GM23338 (cell line): Measurements from ENCODE around the gene NDUFAF8. TPM values are rescaled to one million over a fixed set of nuclear protein-coding genes. Genes with fewer than 3 reads are reported as not detected.

ENCODE experiments used
- ATAC-seq: fragments of 200-7000 bp; cut with Tn5 transposase; 3 replicates; pipeline ENCODE4 v1.9.1; 2020
- DNase-seq: peaks from one replicate; pipeline ENCODE4 v3.0.0-alpha.2; 2015; ENCODE audit warnings: low spot score
- H2AFZ ChIP-seq: fragments of 200-600 bp; sonication (generic); 2 replicates; pipeline ENCODE4 v1.8.0; 2016; ENCODE audit warnings: antibody characterized with exemption, mild to moderate bottlenecking, moderate library complexity
- H3F3A ChIP-seq: fragments of 200-600 bp; sonication (generic); replicated peaks from 2 replicates; pipeline ENCODE4 v1.8.0; 2017; ENCODE audit warnings: antibody characterized with exemption, mixed run types, low read depth
- H3K27ac ChIP-seq: fragments of 200-600 bp; sonication (generic); 2 replicates; pipeline ENCODE4 v1.6.1; 2016; ENCODE audit warnings: low read depth
- H3K27me3 ChIP-seq: fragments of 200-600 bp; sonication (generic); 2 replicates; pipeline ENCODE4 v1.8.0; 2016; ENCODE audit warnings: mild to moderate bottlenecking, mixed run types, moderate library complexity; ENCODE audit not compliant: insufficient read depth
- H3K36me3 ChIP-seq: fragments of 200-600 bp; sonication (generic); 2 replicates; pipeline ENCODE4 v1.8.0; 2016; ENCODE audit warnings: mild to moderate bottlenecking; ENCODE audit not compliant: insufficient read depth
- H3K4me1 ChIP-seq: fragments of 200-600 bp; sonication (generic); 2 replicates; pipeline ENCODE4 v1.8.0; 2016; ENCODE audit warnings: mild to moderate bottlenecking, moderate library complexity; ENCODE audit not compliant: insufficient read depth
- H3K4me2 ChIP-seq: fragments of 200-600 bp; sonication (generic); 2 replicates; pipeline ENCODE4 v1.7.1; 2017; ENCODE audit warnings: mixed run types
- H3K4me3 ChIP-seq: fragments of 200-600 bp; sonication (generic); 2 replicates; pipeline ENCODE4 v1.6.1; 2016; ENCODE audit warnings: mixed run types
- H3K79me2 ChIP-seq: fragments of 200-600 bp; sonication (generic); replicated peaks from 2 replicates; pipeline ENCODE4 v1.8.0; 2017; ENCODE audit warnings: mild to moderate bottlenecking; ENCODE audit not compliant: insufficient read depth
- H3K9me2 ChIP-seq: fragments of 200-600 bp; sonication (generic); 2 replicates; pipeline ENCODE4 v1.8.0; 2017; ENCODE audit not compliant: insufficient read depth
- H4K20me1 ChIP-seq: fragments of 200-600 bp; sonication (generic); replicated peaks from 2 replicates; pipeline ENCODE4 v1.8.0; 2017; ENCODE audit warnings: mild to moderate bottlenecking; ENCODE audit not compliant: insufficient read depth
- H3K27ac Mint-ChIP-seq: 2 replicates; pipeline ENCODE4 v1.8.0; 2020; ENCODE audit warnings: inconsistent platforms, mild to moderate bottlenecking, moderate library complexity, mixed read lengths
- H3K27me3 Mint-ChIP-seq: 3 replicates; pipeline ENCODE4 v1.8.0; 2022; ENCODE audit warnings: low read depth, mild to moderate bottlenecking, moderate library complexity, mixed read lengths, inconsistent platforms; ENCODE audit not compliant: insufficient read depth, poor library complexity
- H3K36me3 Mint-ChIP-seq: 3 replicates; pipeline ENCODE4 v1.8.0; 2021; ENCODE audit warnings: low read depth, mild to moderate bottlenecking, inconsistent platforms, moderate library complexity, mixed read lengths
- H3K4me1 Mint-ChIP-seq: 3 replicates; pipeline ENCODE4 v1.8.0; 2020; ENCODE audit warnings: mild to moderate bottlenecking, inconsistent platforms, mixed read lengths
- H3K4me3 Mint-ChIP-seq: 3 replicates; pipeline ENCODE4 v1.8.0; 2021; ENCODE audit warnings: moderate library complexity, mild to moderate bottlenecking, inconsistent platforms, mixed read lengths
- H3K9me3 Mint-ChIP-seq: 3 replicates; pipeline ENCODE4 v1.8.0; 2020; ENCODE audit warnings: moderate library complexity, mild to moderate bottlenecking, inconsistent platforms, mixed read lengths
- EZH2 ChIP-seq: fragments of 200-600 bp; sonication (generic); IDR thresholded peaks from one replicate; pipeline ENCODE4 v1.8.0; 2017; ENCODE audit warnings: antibody characterized with exemption, mild to moderate bottlenecking, low read depth; ENCODE audit not compliant: unreplicated experiment
- JUNB ChIP-seq: IDR thresholded peaks from one replicate; pipeline ENCODE4 v1.6.1; 2016; ENCODE audit warnings: antibody characterized with exemption; ENCODE audit not compliant: unreplicated experiment
- NANOG ChIP-seq: IDR thresholded peaks from 2 replicates; pipeline ENCODE4 v1.6.1; 2016; ENCODE audit warnings: antibody characterized with exemption, borderline replicate concordance
- POLR2AphosphoS5 ChIP-seq: IDR thresholded peaks from 2 replicates; pipeline ENCODE4 v1.6.1; 2016; ENCODE audit warnings: antibody characterized with exemption, low read depth
- polyA plus RNA-seq: library from polyadenylated mRNA; unstranded; fragments of >200 nt; fragmentation: Nextera tagmentation; extraction: Ambion mirVana; gene quantifications from 2 replicates; pipeline ENCODE4 v1.2.1, GENCODE V29; 2016
- total RNA-seq: library from RNA; depleted of rRNA; stranded (reverse); fragments of >200 nt; shearing (Covaris generic); gene quantifications from 2 replicates; pipeline ENCODE4 v1.2.3, GENCODE V29; 2014
- TF ChIP-seq, protein P1 (sequence below), 2 experiments: fragments of 200-600 bp in 1 of 2; sonication (generic) in 1 of 2; conservative IDR thresholded peaks; 2 replicates each; pipeline versions ENCODE4 v1.5.1 to v1.6.1; 2016 to 2017; ENCODE audit warnings: antibody characterized with exemption in 2 of 2, low read depth in 2 of 2, mild to moderate bottlenecking in 2 of 2, moderate library complexity in 1 of 2
- TF ChIP-seq, protein P2 (sequence below): IDR thresholded peaks from one replicate; pipeline ENCODE4 v1.6.1; 2018; ENCODE audit warnings: antibody characterized with exemption; ENCODE audit not compliant: unreplicated experiment
- TF ChIP-seq, protein P3 (sequence below): IDR thresholded peaks from 2 replicates; pipeline ENCODE4 v1.6.1; 2016; ENCODE audit warnings: antibody characterized with exemption

NDUFAF8 gene
- total and polyA plus RNA-seq, 2 experiments from 2014 or later, result 21.5 to 156 TPM

DNA sequence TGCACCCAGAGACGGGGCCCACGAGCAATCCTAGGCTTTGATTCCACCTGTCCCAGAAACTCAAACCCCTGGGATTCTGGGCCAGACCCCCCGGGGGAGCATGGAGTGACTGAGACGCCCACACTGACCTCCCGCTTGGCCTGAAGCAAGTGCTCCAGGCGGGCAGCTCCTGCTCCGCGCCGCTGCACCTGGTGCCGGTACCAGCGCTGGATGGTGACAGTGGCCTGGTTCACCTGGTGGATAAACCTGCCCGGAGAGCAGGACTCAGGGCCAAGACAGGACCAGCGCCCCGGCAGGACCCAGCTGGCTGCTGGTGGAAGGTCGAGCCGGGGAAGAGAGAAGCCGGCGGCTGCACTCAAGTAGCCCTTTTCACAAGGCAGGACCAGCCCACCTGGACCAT, 38.9 kb upstream of the NDUFAF8 start (continued):
- TF ChIP-seq, protein P1, sequence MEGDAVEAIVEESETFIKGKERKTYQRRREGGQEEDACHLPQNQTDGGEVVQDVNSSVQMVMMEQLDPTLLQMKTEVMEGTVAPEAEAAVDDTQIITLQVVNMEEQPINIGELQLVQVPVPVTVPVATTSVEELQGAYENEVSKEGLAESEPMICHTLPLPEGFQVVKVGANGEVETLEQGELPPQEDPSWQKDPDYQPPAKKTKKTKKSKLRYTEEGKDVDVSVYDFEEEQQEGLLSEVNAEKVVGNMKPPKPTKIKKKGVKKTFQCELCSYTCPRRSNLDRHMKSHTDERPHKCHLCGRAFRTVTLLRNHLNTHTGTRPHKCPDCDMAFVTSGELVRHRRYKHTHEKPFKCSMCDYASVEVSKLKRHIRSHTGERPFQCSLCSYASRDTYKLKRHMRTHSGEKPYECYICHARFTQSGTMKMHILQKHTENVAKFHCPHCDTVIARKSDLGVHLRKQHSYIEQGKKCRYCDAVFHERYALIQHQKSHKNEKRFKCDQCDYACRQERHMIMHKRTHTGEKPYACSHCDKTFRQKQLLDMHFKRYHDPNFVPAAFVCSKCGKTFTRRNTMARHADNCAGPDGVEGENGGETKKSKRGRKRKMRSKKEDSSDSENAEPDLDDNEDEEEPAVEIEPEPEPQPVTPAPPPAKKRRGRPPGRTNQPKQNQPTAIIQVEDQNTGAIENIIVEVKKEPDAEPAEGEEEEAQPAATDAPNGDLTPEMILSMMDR (conservative IDR thresholded peaks at IDR 0.05; ENCODE audit: low read depth in 2 of 2), result no peak
- TF ChIP-seq POLR2AphosphoS5, result no peak
- TF ChIP-seq, protein P2, sequence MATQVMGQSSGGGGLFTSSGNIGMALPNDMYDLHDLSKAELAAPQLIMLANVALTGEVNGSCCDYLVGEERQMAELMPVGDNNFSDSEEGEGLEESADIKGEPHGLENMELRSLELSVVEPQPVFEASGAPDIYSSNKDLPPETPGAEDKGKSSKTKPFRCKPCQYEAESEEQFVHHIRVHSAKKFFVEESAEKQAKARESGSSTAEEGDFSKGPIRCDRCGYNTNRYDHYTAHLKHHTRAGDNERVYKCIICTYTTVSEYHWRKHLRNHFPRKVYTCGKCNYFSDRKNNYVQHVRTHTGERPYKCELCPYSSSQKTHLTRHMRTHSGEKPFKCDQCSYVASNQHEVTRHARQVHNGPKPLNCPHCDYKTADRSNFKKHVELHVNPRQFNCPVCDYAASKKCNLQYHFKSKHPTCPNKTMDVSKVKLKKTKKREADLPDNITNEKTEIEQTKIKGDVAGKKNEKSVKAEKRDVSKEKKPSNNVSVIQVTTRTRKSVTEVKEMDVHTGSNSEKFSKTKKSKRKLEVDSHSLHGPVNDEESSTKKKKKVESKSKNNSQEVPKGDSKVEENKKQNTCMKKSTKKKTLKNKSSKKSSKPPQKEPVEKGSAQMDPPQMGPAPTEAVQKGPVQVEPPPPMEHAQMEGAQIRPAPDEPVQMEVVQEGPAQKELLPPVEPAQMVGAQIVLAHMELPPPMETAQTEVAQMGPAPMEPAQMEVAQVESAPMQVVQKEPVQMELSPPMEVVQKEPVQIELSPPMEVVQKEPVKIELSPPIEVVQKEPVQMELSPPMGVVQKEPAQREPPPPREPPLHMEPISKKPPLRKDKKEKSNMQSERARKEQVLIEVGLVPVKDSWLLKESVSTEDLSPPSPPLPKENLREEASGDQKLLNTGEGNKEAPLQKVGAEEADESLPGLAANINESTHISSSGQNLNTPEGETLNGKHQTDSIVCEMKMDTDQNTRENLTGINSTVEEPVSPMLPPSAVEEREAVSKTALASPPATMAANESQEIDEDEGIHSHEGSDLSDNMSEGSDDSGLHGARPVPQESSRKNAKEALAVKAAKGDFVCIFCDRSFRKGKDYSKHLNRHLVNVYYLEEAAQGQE, result no peak
- TF ChIP-seq NANOG, result no peak
- no peak for TF ChIP-seq JUNB
- TF ChIP-seq, protein P3, sequence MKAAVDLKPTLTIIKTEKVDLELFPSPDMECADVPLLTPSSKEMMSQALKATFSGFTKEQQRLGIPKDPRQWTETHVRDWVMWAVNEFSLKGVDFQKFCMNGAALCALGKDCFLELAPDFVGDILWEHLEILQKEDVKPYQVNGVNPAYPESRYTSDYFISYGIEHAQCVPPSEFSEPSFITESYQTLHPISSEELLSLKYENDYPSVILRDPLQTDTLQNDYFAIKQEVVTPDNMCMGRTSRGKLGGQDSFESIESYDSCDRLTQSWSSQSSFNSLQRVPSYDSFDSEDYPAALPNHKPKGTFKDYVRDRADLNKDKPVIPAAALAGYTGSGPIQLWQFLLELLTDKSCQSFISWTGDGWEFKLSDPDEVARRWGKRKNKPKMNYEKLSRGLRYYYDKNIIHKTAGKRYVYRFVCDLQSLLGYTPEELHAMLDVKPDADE, result no peak
- TF ChIP-seq EZH2, result no peak

DNA sequence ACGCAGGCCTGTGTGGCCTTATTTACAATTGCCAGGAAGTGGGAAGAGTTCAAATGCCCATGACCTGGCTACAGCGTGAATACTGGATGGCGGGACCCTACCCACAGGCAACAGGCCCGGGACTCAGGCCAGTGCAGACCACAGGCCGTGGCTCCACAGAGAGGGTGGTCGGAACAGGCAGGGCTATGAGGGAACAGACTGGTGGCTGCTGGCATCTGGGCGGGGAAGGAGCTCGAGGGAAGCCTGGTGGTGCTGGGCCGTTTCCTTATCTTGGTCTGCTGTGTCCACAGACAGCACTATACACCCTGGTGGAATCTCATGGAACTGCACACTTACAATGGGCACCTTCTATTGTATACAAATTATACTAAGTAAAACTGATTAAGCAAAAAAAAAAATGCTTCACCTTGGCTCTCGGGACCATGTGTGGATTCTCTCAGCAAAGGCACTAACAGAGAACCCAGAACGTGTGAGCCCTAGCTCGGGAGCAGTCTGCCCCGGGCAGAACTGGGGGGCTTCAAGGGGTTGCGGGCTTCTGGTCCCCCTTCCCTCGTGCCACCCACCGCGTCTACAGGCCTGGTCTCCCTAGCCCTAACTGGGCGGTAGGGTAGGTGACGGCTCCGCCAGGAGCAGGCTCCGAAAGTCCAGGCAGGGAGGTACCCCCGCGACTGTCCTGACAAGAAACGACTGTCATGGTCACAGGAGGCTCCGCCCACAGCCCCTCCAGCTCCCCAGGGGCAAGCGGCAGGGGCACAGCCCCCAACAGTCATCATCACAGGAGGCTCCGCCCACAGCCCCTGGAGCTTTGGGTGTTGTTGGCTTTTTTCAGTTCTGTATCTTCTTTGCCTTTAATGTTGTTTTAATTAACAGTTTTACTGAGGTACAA, 38.2 kb upstream of the NDUFAF8 start:
- H4K20me1 ChIP-seq, result no peaks in the 10 kb centered on the region
- no peak overlapping the region for H2AFZ ChIP-seq
- H3K27ac Mint-ChIP-seq, result no peak overlapping the region
- H3K36me3 ChIP-seq, result no peaks in the 10 kb centered on the region; the same call in 1 of the 2 replicates
- no peak overlapping the region for H3K4me3 Mint-ChIP-seq
- no peaks in the 10 kb centered on the region for H3K27me3 ChIP-seq
- no peaks in the 10 kb centered on the region for H3F3A ChIP-seq
- H3K4me1 Mint-ChIP-seq, result no peaks in the 10 kb centered on the region
- no peaks in the 10 kb centered on the region for H3K9me2 ChIP-seq
- H3K36me3 Mint-ChIP-seq, result peaks cover 7% of the 10 kb centered on the region; the same call in 2 of the 3 replicates
- DNase-seq (peak; percentile 73), ATAC-seq (peak; percentile 84)
- H3K79me2 ChIP-seq, result no peaks in the 10 kb centered on the region
- 0 out of 2 replicates have a peak overlapping the region, but pooled peaks have one; percentile 36 for H3K27ac ChIP-seq
- H3K4me2 ChIP-seq, result no peak overlapping the region
- no peak overlapping the region for H3K4me3 ChIP-seq
- H3K9me3 Mint-ChIP-seq, result no peaks in the 10 kb centered on the region
- no peaks in the 10 kb centered on the region for H3K4me1 ChIP-seq
- TF ChIP-seq JUNB, result no peak
- TF ChIP-seq, protein P1 (conservative IDR thresholded peaks at IDR 0.05; ENCODE audit: low read depth in 2 of 2), result peak; percentile 29 to 46
- H3K27me3 Mint-ChIP-seq, result peaks cover 6% of the 10 kb centered on the region
